Mononuclear cell (primary cell): ENCODE measurements around the gene PLEKHG3. TPM values are rescaled to one million over a fixed set of nuclear protein-coding genes. Genes with fewer than 3 reads are reported as not detected.

ENCODE experiments used
- H3K27me3 ChIP-seq: 2 replicates; pipeline ENCODE4 v1.6.0; 2011; ENCODE audit warnings: low read length, control low read depth; ENCODE audit not compliant: insufficient read depth
- H3K4me1 ChIP-seq: 2 replicates; pipeline ENCODE4 v1.5.1; 2011; ENCODE audit warnings: mild to moderate bottlenecking, low read length, control low read depth; ENCODE audit not compliant: insufficient read depth
- H3K4me3 ChIP-seq: 2 replicates; pipeline ENCODE4 v1.5.1; 2011; ENCODE audit warnings: mild to moderate bottlenecking, low read length, moderate library complexity
- H3K9me3 ChIP-seq: 2 replicates; pipeline ENCODE4 v1.5.1; 2011; ENCODE audit warnings: low read depth, mild to moderate bottlenecking, control low read depth, low read length
- total RNA-seq: library from RNA; depleted of rRNA; stranded (reverse); fragments of >200 nt; gene quantifications from one replicate; pipeline ENCODE4 v1.2.3, GENCODE V29; 2012

PLEKHG3 gene
- total RNA-seq, 1 donor: 6.7 TPM

GRCh38 chr14:64695071-64695470, 9.2 kb upstream of the PLEKHG3 start:
- Histone ChIP-seq H3K27me3 (peaks cover under 1% of the 10 kb centered on the region), H3K4me1 (peaks cover 56% of the 10 kb centered on the region), H3K4me3 (no peak overlapping the region), H3K9me3 (no peaks in the 10 kb centered on the region)

GRCh38 chr14:64696355-64696857, 7.8 kb upstream of the PLEKHG3 start:
- no peak overlapping the region for H3K4me3 ChIP-seq
- H3K4me1 ChIP-seq: peaks cover 54% of the 10 kb centered on the region
- H3K9me3 ChIP-seq: no peaks in the 10 kb centered on the region
- H3K27me3 ChIP-seq: peaks cover 13% of the 10 kb centered on the region

GRCh38 chr14:64698903-64699302, 5.3 kb upstream of the PLEKHG3 start:
- no peaks in the 10 kb centered on the region for H3K9me3 ChIP-seq
- H3K4me1 ChIP-seq: peaks cover 57% of the 10 kb centered on the region
- no peak overlapping the region for H3K4me3 ChIP-seq
- peaks cover 37% of the 10 kb centered on the region for H3K27me3 ChIP-seq

- peaks cover 38% of the 10 kb centered on the region for H3K27me3 ChIP-seq
- H3K9me3 ChIP-seq: no peaks in the 10 kb centered on the region
- H3K4me3 ChIP-seq: no peak overlapping the region
- peaks cover 70% of the 10 kb centered on the region for H3K4me1 ChIP-seq
Observed at GRCh38 chr14:64700290-64700689, 3.9 kb upstream of the PLEKHG3 start.

- Histone ChIP-seq H3K4me3 (no peak overlapping the region), H3K27me3 (peaks cover 38% of the 10 kb centered on the region), H3K9me3 (no peaks in the 10 kb centered on the region), H3K4me1 (peaks cover 76% of the 10 kb centered on the region)
Observed at GRCh38 chr14:64700894-64701293, 3.3 kb upstream of the PLEKHG3 start.

- H3K4me1 ChIP-seq: peaks cover 77% of the 10 kb centered on the region
- no peak overlapping the region for H3K4me3 ChIP-seq
- peaks cover 38% of the 10 kb centered on the region for H3K27me3 ChIP-seq
- no peaks in the 10 kb centered on the region for H3K9me3 ChIP-seq
Observed at GRCh38 chr14:64701660-64702059, 2.6 kb upstream of the PLEKHG3 start.

GRCh38 chr14:64702493-64703394, 1.5 kb upstream of the PLEKHG3 start:
- Histone ChIP-seq H3K27me3 (peaks cover 38% of the 10 kb centered on the region), H3K4me1 (peaks cover 79% of the 10 kb centered on the region), H3K9me3 (no peaks in the 10 kb centered on the region), H3K4me3 (peak overlapping the region; percentile 59)

GRCh38 chr14:64703395-64704142, 655 bp upstream of the PLEKHG3 start:
- Histone ChIP-seq H3K27me3 (peaks cover 38% of the 10 kb centered on the region), H3K4me3 (peak overlapping the region; percentile 59), H3K9me3 (no peaks in the 10 kb centered on the region), H3K4me1 (peaks cover 79% of the 10 kb centered on the region)

- Histone ChIP-seq H3K27me3 (peaks cover 38% of the 10 kb centered on the region), H3K4me1 (peaks cover 79% of the 10 kb centered on the region), H3K4me3 (peak overlapping the region; percentile 59), H3K9me3 (no peaks in the 10 kb centered on the region)
Observed at GRCh38 chr14:64704743-64705380, 638 bp downstream of the PLEKHG3 start.

GRCh38 chr14:64705381-64706118, 1.3 kb downstream of the PLEKHG3 start:
- Histone ChIP-seq H3K27me3 (peaks cover 33% of the 10 kb centered on the region), H3K4me1 (peaks cover 83% of the 10 kb centered on the region), H3K9me3 (no peaks in the 10 kb centered on the region), H3K4me3 (peak overlapping the region; percentile 59)

- Histone ChIP-seq H3K4me3 (peak overlapping the region; percentile 59), H3K9me3 (no peaks in the 10 kb centered on the region), H3K27me3 (peaks cover 27% of the 10 kb centered on the region), H3K4me1 (peaks cover 89% of the 10 kb centered on the region)
Observed at GRCh38 chr14:64706119-64706592, 1.9 kb downstream of the PLEKHG3 start.

- H3K4me3 ChIP-seq: no peak overlapping the region
- H3K9me3 ChIP-seq: no peaks in the 10 kb centered on the region
- H3K4me1 ChIP-seq: peaks cover 93% of the 10 kb centered on the region
- H3K27me3 ChIP-seq: peaks cover 22% of the 10 kb centered on the region
Observed at GRCh38 chr14:64706593-64707193, 2.5 kb downstream of the PLEKHG3 start.

- Histone ChIP-seq H3K4me1 (peaks cover 89% of the 10 kb centered on the region), H3K4me3 (no peak overlapping the region)
Observed at GRCh38 chr14:64707661-64708060, 3.4 kb downstream of the PLEKHG3 start.

More at GRCh38 chr14:64707661-64708060, 3.4 kb downstream of the PLEKHG3 start:
- peaks cover 14% of the 10 kb centered on the region for H3K27me3 ChIP-seq
- no peaks in the 10 kb centered on the region for H3K9me3 ChIP-seq
